HG03575 (cell line): Measurements from ENCODE around the gene MLEC.

Experiments used
- ATAC-seq: cut with Tn5 transposase; IDR thresholded peaks from one replicate; pipeline ENCODE4 v1.9.1; 2021; ENCODE audit not compliant: unreplicated experiment, insufficient number of reproducible peaks, low FRiP score; ENCODE audit errors: extremely low read depth

Gene MLEC

DNA sequence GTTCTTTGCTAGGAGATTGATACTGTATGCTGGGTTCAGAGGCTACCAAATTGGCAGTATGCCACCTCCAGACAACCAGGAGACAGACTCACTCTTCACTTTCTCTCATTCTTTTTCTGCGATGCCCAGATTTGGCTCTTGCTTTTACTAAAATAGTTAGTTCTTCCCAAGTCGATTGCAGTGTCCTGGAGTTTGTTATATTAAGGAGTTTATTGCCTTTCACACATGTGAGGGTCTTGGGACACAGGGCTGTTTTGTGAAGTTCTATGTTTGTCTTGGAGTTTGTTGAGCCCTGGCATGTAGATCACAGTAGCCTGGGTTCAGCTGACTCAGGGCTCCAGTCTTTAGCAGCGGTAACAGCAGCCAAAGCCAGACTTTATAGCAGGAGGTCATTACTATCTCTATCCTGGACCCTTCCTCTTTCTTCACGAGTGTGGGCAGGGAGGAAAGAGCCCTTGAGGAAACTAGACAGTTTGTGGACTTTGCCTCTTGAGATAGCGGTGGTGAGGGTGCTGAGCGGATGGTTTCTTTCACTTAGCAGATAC, 1.6 kb downstream of the MLEC start:
- ATAC-seq = no peak

DNA sequence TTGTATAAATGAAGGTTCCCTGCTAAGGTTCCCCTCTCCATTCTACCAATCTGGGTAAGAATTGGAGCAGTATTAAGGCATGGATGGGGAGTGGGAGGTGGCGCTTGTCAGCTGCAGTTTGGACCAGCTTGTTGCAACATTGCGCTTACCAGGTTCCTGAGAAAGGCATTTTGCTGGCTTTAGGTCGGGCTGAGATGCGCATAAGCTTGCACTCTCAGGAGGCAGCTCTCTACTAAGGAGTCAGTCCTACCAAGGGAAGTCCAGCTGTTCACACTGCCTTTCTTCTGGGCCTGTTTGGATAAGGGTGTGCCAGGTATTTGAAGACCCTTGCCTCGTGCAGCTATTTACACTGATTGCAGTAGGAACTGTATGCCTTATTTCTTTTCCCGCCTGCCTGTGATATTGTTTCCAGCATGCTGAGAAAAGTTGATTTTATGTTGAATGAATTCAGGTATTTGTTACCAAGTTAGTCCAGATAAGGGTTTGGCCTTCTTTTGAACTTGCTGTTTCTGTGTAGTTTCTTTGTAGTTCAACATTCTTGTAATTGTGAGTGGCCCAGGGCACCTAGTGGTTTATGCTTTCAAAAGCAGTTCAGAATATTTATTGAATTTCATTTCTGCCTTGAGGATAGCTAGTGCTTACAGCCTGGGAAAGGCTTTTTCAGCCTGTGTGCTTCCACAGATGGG, 2.6 kb downstream of the MLEC start:
- no peak for ATAC-seq

- ATAC-seq = no peak
These were observed 3.1 kb downstream of the MLEC start for GRCh38 chr12:120690083-120690450.

DNA sequence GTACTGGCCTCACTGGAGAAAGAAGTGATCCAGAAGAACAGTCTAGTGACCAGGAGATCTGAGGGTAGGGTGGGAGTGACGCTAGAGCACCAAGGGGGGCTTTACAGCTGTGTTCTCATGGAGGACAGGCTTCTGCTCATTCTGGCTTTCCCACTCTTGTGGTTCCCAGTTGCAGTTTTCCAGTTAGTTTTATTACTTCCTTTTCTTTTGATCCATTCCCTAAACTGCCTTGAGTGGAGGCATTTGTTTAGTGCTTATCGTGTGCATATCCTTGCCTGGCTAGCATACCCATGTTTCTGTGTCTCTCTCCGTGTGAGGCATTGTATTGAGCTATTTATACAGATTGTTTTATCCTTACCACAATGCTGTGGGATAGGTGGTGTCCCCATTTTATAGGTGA, 4.0 kb downstream of the MLEC start:
- ATAC-seq = no peak

DNA sequence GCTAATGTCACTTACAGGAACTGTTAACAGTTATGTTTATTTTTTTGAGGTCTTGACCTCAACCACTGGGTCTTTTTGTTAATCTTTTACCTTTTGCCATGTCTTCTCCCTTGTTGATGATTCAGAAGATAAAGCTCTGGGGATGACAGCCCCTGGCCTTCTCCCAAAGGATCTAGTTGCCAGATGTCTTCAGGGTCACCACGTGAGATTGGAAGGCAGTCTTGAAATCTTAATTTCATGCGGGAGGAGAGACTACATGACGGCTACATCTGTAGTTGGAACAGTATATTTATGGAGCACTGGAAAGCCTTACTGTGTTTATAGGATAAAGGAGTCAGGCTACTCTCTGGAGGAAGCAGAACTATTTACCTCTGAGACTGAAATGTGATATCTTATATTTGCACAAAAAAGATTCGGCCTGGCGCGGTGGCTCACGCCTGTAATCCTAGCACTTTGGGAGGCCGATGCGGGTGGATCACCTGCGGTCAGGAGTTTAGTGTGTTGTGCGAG, 5.6 kb downstream of the MLEC start:
- ATAC-seq = no peak

DNA sequence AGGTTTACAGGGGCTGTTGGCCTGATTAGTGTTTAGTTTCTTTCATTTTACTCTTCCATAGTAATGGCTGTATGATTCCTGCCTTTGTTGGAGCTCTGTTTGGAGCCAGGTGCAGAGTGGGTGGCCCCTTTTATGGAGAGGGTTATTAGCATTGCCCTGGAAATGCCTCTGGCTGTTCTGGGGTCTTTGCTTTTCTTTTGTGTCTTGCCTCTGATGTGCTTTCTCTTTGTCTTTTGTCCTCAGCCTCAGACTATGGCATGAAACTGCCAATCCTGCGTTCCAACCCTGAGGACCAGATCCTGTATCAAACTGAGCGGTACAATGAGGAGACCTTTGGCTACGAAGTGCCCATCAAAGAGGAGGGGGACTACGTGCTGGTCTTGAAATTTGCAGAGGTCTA, 6.9 kb downstream of the MLEC start:
- ATAC-seq = no peak

GRCh38 chr12:120696626-120697025, 9.7 kb downstream of the MLEC start:
- no peak for ATAC-seq

DNA sequence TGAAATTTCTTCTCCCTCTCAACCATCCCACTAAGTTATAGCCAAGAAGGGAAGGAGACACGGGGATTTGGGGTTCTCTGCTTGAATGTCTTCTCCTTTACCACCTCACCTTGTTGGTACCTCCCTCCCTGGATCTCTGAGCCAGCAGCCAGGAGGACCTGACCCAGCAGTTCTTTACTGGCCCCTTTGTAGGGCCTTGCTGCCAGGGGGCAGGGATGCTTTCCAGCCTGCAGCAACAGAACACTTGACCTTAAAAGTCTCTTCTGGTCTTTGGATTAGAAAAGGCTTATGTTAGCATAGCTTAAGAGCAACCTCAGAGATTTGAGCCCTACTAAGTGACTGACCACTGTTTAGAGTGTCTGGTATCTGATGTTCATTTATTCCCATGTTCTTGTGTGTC, 10.4 kb downstream of the MLEC start:
- ATAC-seq = no peak

GRCh38 chr12:120698665-120699064, 11.7 kb downstream of the MLEC start:
- ATAC-seq = no peak

DNA sequence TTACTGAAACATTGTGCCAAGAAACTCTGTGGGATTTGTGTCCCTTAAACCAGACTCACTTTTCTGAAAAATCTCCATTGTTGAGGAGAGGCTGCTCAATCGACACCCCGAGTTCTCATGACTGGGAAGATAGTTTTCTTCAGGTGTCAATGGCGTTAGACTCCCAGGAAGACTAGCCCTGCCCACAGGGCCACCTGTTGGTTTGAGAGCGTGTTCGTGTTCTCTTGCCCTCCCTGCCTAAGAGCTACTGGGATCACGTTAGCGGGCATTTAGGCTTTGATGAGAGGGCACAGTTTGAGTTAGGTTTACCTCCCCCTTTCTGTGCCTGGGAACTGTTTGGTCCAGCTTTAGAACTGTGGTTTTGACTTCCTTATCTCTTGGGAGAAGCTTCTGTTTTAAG, 12.6 kb downstream of the MLEC start:
- ATAC-seq = no peak

GRCh38 chr12:120700886-120701285, 13.9 kb downstream of the MLEC start:
- ATAC-seq = no peak

GRCh38 chr12:120702637-120703036, 15.7 kb downstream of the MLEC start:
- no peak for ATAC-seq

DNA sequence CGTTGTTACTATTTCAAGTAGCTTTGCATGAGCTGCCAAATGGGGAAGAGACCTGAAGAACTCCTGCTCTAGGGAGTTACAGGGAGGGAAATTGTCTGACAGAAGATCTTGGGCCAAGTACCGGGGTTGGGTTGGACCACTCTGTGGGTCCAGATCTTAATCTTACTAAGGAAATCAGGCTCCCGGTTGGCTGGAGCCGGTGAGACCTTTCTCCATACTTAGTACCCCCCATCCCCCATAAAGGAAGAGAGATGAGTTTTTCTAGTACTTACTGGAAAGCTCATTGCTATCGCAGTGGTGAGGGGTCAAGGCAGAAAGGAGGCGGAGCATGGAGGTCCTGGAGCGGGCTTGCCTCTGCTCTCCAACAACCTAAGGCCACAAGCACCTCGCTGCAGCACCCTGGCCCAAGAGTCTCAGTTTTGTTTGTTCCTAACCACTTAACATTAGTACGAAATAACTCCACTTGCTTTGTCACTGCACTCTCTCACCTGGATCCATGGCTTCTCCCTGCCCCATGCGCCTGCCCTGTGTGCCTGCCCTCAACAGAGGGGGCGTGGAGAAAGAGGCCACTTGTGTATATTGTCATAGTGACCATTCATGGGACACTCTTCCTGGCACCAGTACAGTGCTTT, 16.5 kb downstream of the MLEC start:
- no peak for ATAC-seq

DNA sequence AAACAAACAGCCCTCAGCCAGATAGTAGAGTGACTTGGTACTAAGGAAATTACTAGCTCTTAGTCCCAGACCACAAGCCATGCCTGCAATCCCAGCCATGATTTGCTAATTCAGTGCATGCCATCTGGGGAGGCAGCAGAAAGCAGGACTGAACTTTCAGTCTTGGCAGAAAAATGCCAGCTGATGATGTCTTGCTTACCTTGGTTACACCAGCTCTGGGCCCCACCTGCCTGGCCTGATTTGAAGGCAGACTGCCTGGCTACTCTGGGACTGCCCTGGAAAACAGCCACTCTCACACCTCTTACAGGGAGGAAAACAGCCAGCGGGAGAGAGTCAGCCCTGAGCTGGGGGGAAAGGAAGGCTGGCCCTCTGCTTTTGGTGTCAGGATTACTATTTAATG, 18.7 kb downstream of the MLEC start:
- ATAC-seq = no peak

GRCh38 chr12:120706029-120706428, 19.1 kb downstream of the MLEC start:
- no peak for ATAC-seq

DNA sequence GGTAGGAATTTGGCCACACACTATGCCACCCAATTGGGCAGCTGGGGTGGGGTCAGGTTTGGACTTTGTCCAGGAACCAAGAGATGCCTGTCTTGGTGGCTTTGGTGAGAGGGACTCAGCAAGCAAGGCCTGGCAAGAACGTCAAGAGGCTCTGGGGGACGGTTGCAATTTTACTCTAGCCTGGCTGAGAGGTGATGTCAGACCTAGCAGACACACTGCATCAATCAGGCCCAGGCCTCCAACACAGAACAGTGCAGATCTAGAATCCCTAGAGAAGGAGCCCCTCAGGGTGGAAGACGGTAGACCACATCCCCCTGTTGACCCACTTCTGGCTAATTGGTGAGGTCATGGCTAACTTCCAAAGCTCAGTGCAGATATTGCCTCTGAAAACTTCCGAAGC, 21.7 kb downstream of the MLEC start:
- no peak for ATAC-seq

DNA sequence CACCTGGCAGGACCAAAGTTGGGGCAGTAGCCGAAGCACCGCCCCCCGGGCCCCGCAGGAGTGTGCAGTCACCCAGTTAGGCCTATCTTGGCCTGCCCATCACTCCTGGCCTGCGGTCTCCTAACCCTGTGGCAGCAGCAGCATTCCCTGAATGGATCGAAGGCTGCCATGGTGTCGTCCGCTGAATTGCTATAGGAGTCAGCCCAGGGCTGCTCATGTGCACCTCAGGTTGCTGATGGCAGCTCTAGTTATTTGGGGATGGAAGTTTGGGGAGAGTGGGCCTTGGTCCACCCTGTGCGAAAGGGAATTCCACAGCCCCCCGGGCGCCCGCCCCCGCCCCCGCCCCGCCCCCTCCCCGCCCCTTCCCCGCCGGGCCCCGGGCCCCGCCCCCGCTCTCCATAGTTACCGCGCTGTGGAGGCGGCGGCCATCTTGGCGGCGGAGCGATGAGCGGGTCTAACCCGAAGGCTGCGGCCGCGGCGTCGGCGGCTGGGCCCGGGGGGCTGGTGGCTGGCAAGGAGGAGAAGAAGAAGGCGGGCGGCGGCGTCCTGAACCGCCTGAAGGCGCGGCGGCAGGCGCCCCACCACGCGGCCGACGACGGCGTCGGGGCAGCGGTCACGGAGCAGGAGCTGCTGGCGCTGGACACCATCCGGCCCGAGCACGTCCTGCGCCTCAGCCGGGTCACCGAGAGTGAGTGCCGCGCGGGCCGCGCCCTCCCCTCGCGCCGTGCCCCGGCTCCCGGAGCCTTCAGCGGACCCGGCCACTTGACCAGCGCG, 23.3 kb downstream of the MLEC start, which contains the start of gene UNC119B:
Gene UNC119B (plus strand): TSS at position 428 of the 774 bp plus-strand sequence. CDS start 17 bp downstream, at position 445.
- no peak for ATAC-seq

- no peak for ATAC-seq
These were observed 23.9 kb downstream of the MLEC start for GRCh38 chr12:120710805-120711296.

DNA sequence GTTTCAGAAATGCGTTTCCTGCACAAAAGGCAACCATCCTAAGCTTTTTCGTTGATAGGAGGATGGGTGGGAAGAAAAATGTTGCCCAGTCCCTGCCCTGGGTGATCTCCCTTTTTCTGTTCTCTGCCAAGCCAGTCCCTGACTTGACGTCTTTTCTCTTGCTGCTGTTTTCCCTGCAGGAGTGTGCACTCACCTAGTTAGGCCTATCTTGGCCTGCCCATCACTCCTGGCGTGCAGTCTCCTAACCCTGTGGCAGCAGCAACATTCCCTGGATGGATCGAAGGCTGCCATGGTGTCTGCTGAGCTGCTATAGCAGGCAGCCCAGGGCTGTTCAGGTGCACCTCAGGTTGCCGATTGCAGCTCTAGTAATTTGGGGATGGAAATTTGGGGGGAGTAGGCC, 24.5 kb downstream of the MLEC start:
- ATAC-seq = no peak

DNA sequence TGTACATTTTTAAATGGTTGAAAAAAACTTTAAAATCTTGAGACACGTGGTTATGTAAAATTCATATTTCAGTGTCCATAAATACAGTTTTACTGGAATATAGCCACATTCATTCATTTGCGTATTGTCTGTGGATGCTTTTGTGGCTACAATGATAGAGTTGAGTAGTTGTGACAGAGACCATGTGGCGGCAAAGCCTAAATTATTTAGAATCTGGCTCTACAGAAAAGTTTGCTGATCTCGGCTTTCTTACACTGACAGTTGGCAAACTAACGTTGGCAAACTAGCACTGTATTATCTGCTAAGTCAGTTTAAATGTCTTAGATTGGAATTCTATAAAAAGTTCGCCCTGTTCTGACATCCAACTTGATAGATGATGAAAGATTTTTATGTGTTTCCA, 25.7 kb downstream of the MLEC start:
- ATAC-seq = no peak
